SK-N-SH treated with all-trans-retinoic acid at 6 μM for 48 hours (cell line): Measurements from ENCODE around the gene TMEM231.

Source experiments
- CREB5 ChIP-seq: fragments of 250-450 bp; sonication (Bioruptor Pico); IDR thresholded peaks from 2 replicates; pipeline ENCODE4 v1.5.1; 2020; ENCODE audit warnings: low read depth, mild to moderate bottlenecking, moderate library complexity
- CSRNP3 ChIP-seq: fragments of 250-450 bp; sonication (Bioruptor Pico); IDR thresholded peaks from 2 replicates; pipeline ENCODE4 v1.5.1; 2021; ENCODE audit warnings: mild to moderate bottlenecking, moderate library complexity
- OSR1 ChIP-seq: fragments of 250-450 bp; sonication (Bioruptor Pico); IDR thresholded peaks from 2 replicates; pipeline ENCODE4 v1.8.0; 2022; ENCODE audit warnings: moderate library complexity, mild to moderate bottlenecking, inconsistent platforms
- RARB ChIP-seq: fragments of 250-450 bp; sonication (Bioruptor Pico); IDR thresholded peaks from 2 replicates; pipeline ENCODE4 v1.8.0; 2021; ENCODE audit warnings: mild to moderate bottlenecking, moderate library complexity
- TCF4 ChIP-seq: fragments of 250-450 bp; sonication (Bioruptor Pico); IDR thresholded peaks from 2 replicates; pipeline ENCODE4 v1.8.0; 2021; ENCODE audit warnings: mild to moderate bottlenecking, moderate library complexity, borderline replicate concordance
- TOX ChIP-seq: fragments of 250-450 bp; sonication (Bioruptor Pico); IDR thresholded peaks from 2 replicates; pipeline ENCODE4 v1.8.0; 2021; ENCODE audit warnings: mild to moderate bottlenecking, moderate library complexity, borderline replicate concordance
- ZC3H10 ChIP-seq: fragments of 250-450 bp; sonication (Bioruptor Pico); IDR thresholded peaks from 2 replicates; pipeline ENCODE4 v1.5.1; 2021; ENCODE audit warnings: mild to moderate bottlenecking, moderate library complexity
- ZFP3 ChIP-seq: fragments of 250-450 bp; sonication (Bioruptor Pico); IDR thresholded peaks from 2 replicates; pipeline ENCODE4 v1.5.0; 2020; ENCODE audit warnings: mild to moderate bottlenecking, moderate library complexity
- ZFP30 ChIP-seq: fragments of 450-650 bp; formaldehyde crosslinking; IDR thresholded peaks from 2 replicates; pipeline ENCODE4 v1.5.0; 2022; ENCODE audit warnings: mild to moderate bottlenecking, moderate library complexity
- ZNF8 ChIP-seq: fragments of 450-650 bp; formaldehyde crosslinking; IDR thresholded peaks from 2 replicates; pipeline ENCODE4 v1.5.0; 2020; ENCODE audit warnings: mild to moderate bottlenecking, moderate library complexity

- TF ChIP-seq CREB5 (CRISPR knock-in tag) (no peak), ZFP30 (no peak), OSR1 (CRISPR knock-in tag) (no peak), ZFP3 (CRISPR knock-in tag) (no peak), ZC3H10 (CRISPR knock-in tag) (no peak), TOX (no peak), RARB (CRISPR knock-in tag) (no peak), ZNF8 (CRISPR knock-in tag) (no peak), CSRNP3 (CRISPR knock-in tag) (no peak), TCF4 (CRISPR knock-in tag) (no peak)
These were observed 20.7 kb downstream of the TMEM231 start for GRCh38 chr16:75535211-75535843.
